ENCODE measurements around the gene ZNF749. TPM values are rescaled to one million over a fixed set of nuclear protein-coding genes. Genes with fewer than 3 reads are reported as not detected.

ZNF749 gene
- total RNA-seq, 4 donors from 2014 or later = 0.75 to 19.1 (median 7.1) TPM

DNA sequence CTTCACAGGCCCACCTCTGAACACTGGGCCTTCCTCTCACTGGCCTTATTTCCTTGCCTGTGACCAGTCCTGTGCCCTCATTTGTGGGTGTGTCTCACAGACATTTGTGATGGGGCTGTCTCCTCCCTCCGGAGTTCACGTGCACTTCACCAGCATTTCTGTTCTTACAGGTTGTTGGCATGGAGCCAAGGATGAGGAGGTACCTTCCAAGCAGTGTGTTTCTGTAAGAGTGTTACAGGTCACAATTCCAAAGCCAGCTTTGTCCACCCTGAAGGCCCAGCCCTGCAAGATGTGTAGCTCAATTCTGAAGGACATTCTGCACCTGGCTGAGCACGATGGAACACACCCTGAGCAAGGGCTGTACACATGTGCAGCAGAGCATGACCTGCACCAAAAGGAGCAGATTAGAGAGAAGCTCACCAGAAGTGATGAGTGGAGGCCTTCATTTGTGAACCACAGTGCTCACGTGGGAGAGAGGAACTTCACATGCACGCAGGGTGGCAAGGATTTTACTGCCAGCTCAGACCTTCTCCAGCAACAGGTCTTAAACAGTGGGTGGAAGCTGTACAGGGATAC is 8.1 kb downstream of the ZNF749 start:
- peaks cover 0 to 33% (median 6%) of the 10 kb centered on the region in 4 donors for H3K36me3 ChIP-seq
- DNase-seq = no peak

GRCh38 chr19:57452307-57452706 is 17.2 kb downstream of the ZNF749 start:
- Histone ChIP-seq H3K9me3 (peaks cover 12 to 40% of the 10 kb centered on the region in 2 donors), H3K4me3 (no peak overlapping the region), H3K4me1 (no peaks in the 10 kb centered on the region), H3K27me3 (no peaks in the 10 kb centered on the region), H3K27ac (no peak overlapping the region), H3K36me3 (no peaks in the 10 kb centered on the region)
- intact Hi-C loops (cut with DNase I; ENCODE audit: low total_unique reads) = no loop called here
- no peak for TF ChIP-seq POLR2AphosphoS5 (IDR thresholded peaks at IDR 0.05)
- TF ChIP-seq, protein P1, sequence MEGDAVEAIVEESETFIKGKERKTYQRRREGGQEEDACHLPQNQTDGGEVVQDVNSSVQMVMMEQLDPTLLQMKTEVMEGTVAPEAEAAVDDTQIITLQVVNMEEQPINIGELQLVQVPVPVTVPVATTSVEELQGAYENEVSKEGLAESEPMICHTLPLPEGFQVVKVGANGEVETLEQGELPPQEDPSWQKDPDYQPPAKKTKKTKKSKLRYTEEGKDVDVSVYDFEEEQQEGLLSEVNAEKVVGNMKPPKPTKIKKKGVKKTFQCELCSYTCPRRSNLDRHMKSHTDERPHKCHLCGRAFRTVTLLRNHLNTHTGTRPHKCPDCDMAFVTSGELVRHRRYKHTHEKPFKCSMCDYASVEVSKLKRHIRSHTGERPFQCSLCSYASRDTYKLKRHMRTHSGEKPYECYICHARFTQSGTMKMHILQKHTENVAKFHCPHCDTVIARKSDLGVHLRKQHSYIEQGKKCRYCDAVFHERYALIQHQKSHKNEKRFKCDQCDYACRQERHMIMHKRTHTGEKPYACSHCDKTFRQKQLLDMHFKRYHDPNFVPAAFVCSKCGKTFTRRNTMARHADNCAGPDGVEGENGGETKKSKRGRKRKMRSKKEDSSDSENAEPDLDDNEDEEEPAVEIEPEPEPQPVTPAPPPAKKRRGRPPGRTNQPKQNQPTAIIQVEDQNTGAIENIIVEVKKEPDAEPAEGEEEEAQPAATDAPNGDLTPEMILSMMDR (IDR thresholded peaks at IDR 0.05) = no peak
- no peak for TF ChIP-seq POLR2A (IDR thresholded peaks at IDR 0.05)
- no peak for TF ChIP-seq EP300 (IDR thresholded peaks at IDR 0.05; ENCODE audit: low read depth)
- in situ Hi-C loops (cut with MboI; ENCODE audit: low pct_ligation_motif_present in 1 of 4, low pct_unique_long_range_greater_than_20kb in 1 of 4, low sequenced_read_pairs in 3 of 4) = no loop called here
- DNase-seq = no peak
- 96 to 100% methylated on average over 3 of the region's 3 CpGs for WGBS, 2 donors (ENCODE audit: low coverage in 1 of 2)

More for the DNA sequence above, 8.1 kb downstream of the ZNF749 start:
- Histone ChIP-seq H3K9me3 (peaks cover 11 to 57% of the 10 kb centered on the region in 2 donors), H3K27me3 (no peaks in the 10 kb centered on the region), H3K4me1 (no peaks in the 10 kb centered on the region), H3K4me3 (no peak overlapping the region), H3K27ac (no peak overlapping the region)
- in situ Hi-C loops (cut with MboI; ENCODE audit: low pct_ligation_motif_present in 1 of 4, low pct_unique_long_range_greater_than_20kb in 1 of 4, low sequenced_read_pairs in 3 of 4) (no loop called here), intact Hi-C loops (cut with DNase I; ENCODE audit: low total_unique reads) (no loop called here)
- 20 to 78% methylated on average over 2 to 5 of the region's 5 CpGs for WGBS, 2 donors (ENCODE audit: low coverage in 1 of 2)
- TF ChIP-seq POLR2A (IDR thresholded peaks at IDR 0.05) (no peak), EP300 (IDR thresholded peaks at IDR 0.05; ENCODE audit: low read depth) (no peak), POLR2AphosphoS5 (IDR thresholded peaks at IDR 0.05) (no peak)
- TF ChIP-seq, protein P1 (IDR thresholded peaks at IDR 0.05) = no peak

DNA sequence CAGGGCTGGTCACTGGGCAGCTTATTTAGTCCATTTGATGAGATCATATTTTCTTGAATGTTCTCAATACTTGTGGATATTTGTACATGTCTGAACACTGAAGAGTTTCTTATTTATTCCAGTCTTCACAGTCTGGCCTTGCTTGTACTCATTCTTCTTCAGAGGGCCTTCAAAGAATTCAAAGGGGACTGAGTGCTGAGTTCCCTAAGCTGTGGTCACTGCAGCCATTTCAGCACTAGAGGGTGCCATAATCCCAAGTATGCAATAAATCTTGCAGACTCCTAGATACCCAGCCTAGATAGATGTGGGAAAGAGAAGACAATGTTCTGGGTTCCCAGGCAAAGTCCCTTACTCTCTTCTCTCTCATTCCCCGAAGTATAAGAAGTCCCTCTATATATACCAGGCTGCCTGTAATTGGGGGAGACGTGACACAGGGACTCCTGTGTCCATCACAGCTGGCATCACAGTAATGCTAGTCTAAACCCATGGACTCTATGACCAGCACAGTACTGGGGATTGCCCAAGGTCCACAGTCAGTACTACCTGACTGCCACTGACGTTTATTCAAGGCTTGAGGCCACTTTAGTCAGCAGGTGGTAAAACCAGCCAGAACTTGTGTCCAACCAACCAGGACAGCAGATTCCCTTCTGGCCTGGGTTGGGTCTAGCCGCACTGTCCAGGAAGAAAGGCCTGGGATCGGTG is 30.7 kb downstream of the ZNF749 start:
- H3K36me3 ChIP-seq = peaks cover 0 to 14% (median 1%) of the 10 kb centered on the region in 4 donors
- DNase-seq = peak; percentile 17
- intact Hi-C loops (cut with DNase I; ENCODE audit: low total_unique reads) (no loop called here), in situ Hi-C loops (cut with MboI; ENCODE audit: low pct_ligation_motif_present in 1 of 4, low pct_unique_long_range_greater_than_20kb in 1 of 4, low sequenced_read_pairs in 3 of 4) (no loop called here)
- no peak overlapping the region for H3K27ac ChIP-seq
- WGBS, 2 donors (ENCODE audit: low coverage in 1 of 2) = 81% methylated on average over 5 of the region's 5 CpGs; no CpG with 5 or more reads in 1 of the 2 donors
- TF ChIP-seq, protein P1 (IDR thresholded peaks at IDR 0.05) = peak in 3 of 5 experiments; percentile 25 to 32 (median 26)
- TF ChIP-seq POLR2A (IDR thresholded peaks at IDR 0.05) (no peak), POLR2AphosphoS5 (IDR thresholded peaks at IDR 0.05) (no peak), EP300 (IDR thresholded peaks at IDR 0.05; ENCODE audit: low read depth) (no peak)
- no peaks in the 10 kb centered on the region for H3K27me3 ChIP-seq
- no peak overlapping the region for H3K4me3 ChIP-seq
- peaks cover 74 to 85% of the 10 kb centered on the region in 2 donors for H3K9me3 ChIP-seq
- no peaks in the 10 kb centered on the region for H3K4me1 ChIP-seq

DNA sequence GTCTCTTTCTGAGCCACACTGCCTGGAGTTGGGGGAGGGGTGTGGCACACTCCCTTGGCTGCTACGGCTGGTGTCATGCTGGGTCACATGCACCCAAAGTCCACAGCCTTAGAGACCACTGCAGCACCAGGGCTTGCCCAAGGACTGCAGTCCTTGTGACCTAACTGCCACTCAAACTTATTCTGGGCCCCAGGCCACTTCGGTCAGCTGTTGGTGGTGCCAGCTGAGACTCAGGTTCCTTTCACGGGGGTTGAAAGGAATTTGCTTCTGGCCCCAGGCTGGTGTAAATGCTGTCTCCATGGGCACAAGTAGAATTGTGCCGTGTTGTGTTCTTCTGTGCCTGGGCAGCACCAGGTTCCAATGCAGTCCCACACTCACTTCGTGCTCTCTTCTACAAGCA is 31.4 kb downstream of the ZNF749 start:
- Histone ChIP-seq H3K27ac (no peak overlapping the region), H3K9me3 (peaks cover 78 to 91% of the 10 kb centered on the region in 2 donors), H3K27me3 (no peaks in the 10 kb centered on the region), H3K4me3 (no peak overlapping the region), H3K4me1 (no peaks in the 10 kb centered on the region), H3K36me3 (peaks cover 0 to 14% (median 2%) of the 10 kb centered on the region in 4 donors)
- TF ChIP-seq, protein P1 (IDR thresholded peaks at IDR 0.05) = no peak
- TF ChIP-seq POLR2AphosphoS5 (IDR thresholded peaks at IDR 0.05) = no peak
- TF ChIP-seq EP300 (IDR thresholded peaks at IDR 0.05; ENCODE audit: low read depth) = no peak
- no peak for TF ChIP-seq POLR2A (IDR thresholded peaks at IDR 0.05)
- intact Hi-C loops (cut with DNase I; ENCODE audit: low total_unique reads) (no loop called here), in situ Hi-C loops (cut with MboI; ENCODE audit: low pct_ligation_motif_present in 1 of 4, low pct_unique_long_range_greater_than_20kb in 1 of 4, low sequenced_read_pairs in 3 of 4) (no loop called here)
- DNase-seq = no peak
- WGBS, 2 donors (ENCODE audit: low coverage in 1 of 2) = 92% methylated on average over 5 of the region's 5 CpGs; no CpG with 5 or more reads in 1 of the 2 donors
